Loucy (cell line): ENCODE results near the gene CAMSAP1.

Experiments
- H2AFZ ChIP-seq: fragments of 200-600 bp; sonication (generic); 2 replicates; pipeline ENCODE4 v1.6.0; 2016; ENCODE audit warnings: antibody characterized with exemption, mild to moderate bottlenecking, low read length, moderate library complexity
- H3F3A ChIP-seq: fragments of 200-600 bp; 2 replicates; pipeline ENCODE4 v1.6.0; 2016; ENCODE audit warnings: antibody characterized with exemption, low read depth, mild to moderate bottlenecking
- H3K27me3 ChIP-seq: fragments of 200-600 bp; sonication (generic); 2 replicates; pipeline ENCODE4 v1.6.1; 2014; ENCODE audit warnings: low read length, mild to moderate bottlenecking; ENCODE audit not compliant: insufficient read depth, poor library complexity, severe bottlenecking
- H3K36me3 ChIP-seq: fragments of 200-600 bp; sonication (generic); 2 replicates; pipeline ENCODE4 v1.6.1; 2016; ENCODE audit warnings: low read length; ENCODE audit not compliant: insufficient read depth
- H3K4me1 ChIP-seq: fragments of 200-600 bp; sonication (generic); 2 replicates; pipeline ENCODE4 v1.5.1; 2014; ENCODE audit warnings: low read length, mild to moderate bottlenecking; ENCODE audit not compliant: insufficient read depth, poor library complexity, severe bottlenecking
- H3K4me2 ChIP-seq: fragments of 200-600 bp; sonication (generic); 2 replicates; pipeline ENCODE4 v1.6.0; 2014; ENCODE audit warnings: antibody characterized with exemption, low read length, low read depth, mild to moderate bottlenecking; ENCODE audit not compliant: poor library complexity, severe bottlenecking
- H3K4me3 ChIP-seq: fragments of 200-600 bp; sonication (generic); 2 replicates; pipeline ENCODE4 v1.5.1; 2014; ENCODE audit warnings: low read length, mild to moderate bottlenecking, mixed read lengths; ENCODE audit not compliant: poor library complexity, severe bottlenecking
- H3K79me2 ChIP-seq: fragments of 200-600 bp; sonication (generic); 2 replicates; pipeline ENCODE4 v1.6.1; 2014; ENCODE audit warnings: low read length; ENCODE audit not compliant: insufficient read depth
- H3K9ac ChIP-seq: fragments of 200-600 bp; sonication (generic); 2 replicates; pipeline ENCODE4 v1.6.0; 2014; ENCODE audit warnings: mild to moderate bottlenecking, low read depth, low read length, moderate library complexity; ENCODE audit not compliant: poor library complexity, severe bottlenecking
- H3K9me2 ChIP-seq: fragments of 200-600 bp; sonication (generic); replicated peaks from 2 replicates; pipeline ENCODE4 v1.6.1; 2016; ENCODE audit warnings: low read depth, low read length, mixed read lengths
- H3K9me3 ChIP-seq: fragments of 200-600 bp; sonication (generic); 2 replicates; pipeline ENCODE4 v1.6.1; 2014; ENCODE audit warnings: mild to moderate bottlenecking, antibody characterized with exemption, low read length, low read depth; ENCODE audit not compliant: insufficient read depth
- H4K20me1 ChIP-seq: fragments of 200-600 bp; sonication (generic); 2 replicates; pipeline ENCODE4 v1.6.0; 2014; ENCODE audit warnings: antibody characterized with exemption, low read length, mild to moderate bottlenecking; ENCODE audit not compliant: insufficient read depth, poor library complexity, severe bottlenecking
- EZH2phosphoT487 ChIP-seq: fragments of 200-600 bp; IDR thresholded peaks from 2 replicates; pipeline ENCODE4 v1.6.1; 2018; ENCODE audit warnings: antibody characterized with exemption, mild to moderate bottlenecking, moderate library complexity, borderline replicate concordance
- TF ChIP-seq, protein P1 (sequence below): fragments of 200-600 bp; sonication (generic); conservative IDR thresholded peaks from 2 replicates; pipeline ENCODE4 v1.5.1; 2014; ENCODE audit warnings: mild to moderate bottlenecking, antibody characterized with exemption, low read length

Gene CAMSAP1

DNA sequence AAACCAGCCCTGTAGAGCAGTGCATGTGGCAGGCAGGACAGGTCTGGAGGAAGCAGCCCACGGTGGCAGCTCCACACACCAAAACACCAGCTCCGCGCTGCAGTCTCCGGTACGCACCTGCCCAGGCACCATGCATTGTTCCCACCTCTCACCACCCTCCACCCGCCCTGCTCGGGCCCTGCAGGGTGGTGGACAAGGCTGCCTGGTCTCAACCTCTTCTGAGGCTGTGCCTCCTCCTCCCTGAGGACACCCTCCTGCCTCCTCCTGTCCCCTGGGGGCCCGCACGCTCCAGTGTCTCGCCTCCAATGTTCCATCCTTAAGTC is 109.1 kb downstream of the CAMSAP1 start:
- H4K20me1 ChIP-seq: no peaks in the 10 kb centered on the region
- TF ChIP-seq, protein P1, sequence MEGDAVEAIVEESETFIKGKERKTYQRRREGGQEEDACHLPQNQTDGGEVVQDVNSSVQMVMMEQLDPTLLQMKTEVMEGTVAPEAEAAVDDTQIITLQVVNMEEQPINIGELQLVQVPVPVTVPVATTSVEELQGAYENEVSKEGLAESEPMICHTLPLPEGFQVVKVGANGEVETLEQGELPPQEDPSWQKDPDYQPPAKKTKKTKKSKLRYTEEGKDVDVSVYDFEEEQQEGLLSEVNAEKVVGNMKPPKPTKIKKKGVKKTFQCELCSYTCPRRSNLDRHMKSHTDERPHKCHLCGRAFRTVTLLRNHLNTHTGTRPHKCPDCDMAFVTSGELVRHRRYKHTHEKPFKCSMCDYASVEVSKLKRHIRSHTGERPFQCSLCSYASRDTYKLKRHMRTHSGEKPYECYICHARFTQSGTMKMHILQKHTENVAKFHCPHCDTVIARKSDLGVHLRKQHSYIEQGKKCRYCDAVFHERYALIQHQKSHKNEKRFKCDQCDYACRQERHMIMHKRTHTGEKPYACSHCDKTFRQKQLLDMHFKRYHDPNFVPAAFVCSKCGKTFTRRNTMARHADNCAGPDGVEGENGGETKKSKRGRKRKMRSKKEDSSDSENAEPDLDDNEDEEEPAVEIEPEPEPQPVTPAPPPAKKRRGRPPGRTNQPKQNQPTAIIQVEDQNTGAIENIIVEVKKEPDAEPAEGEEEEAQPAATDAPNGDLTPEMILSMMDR: no peak
- TF ChIP-seq EZH2phosphoT487: no peak
- H3K4me2 ChIP-seq: no peak overlapping the region
- no peak overlapping the region for H2AFZ ChIP-seq
- H3K4me3 ChIP-seq: no peak overlapping the region
- H3K36me3 ChIP-seq: no peaks in the 10 kb centered on the region
- H3K79me2 ChIP-seq: no peaks in the 10 kb centered on the region
- H3K27me3 ChIP-seq: no peaks in the 10 kb centered on the region
- H3K9me3 ChIP-seq: no peaks in the 10 kb centered on the region
- H3F3A ChIP-seq: no peaks in the 10 kb centered on the region
- peaks cover 3% of the 10 kb centered on the region for H3K4me1 ChIP-seq
- H3K9ac ChIP-seq: no peak overlapping the region
- no peaks in the 10 kb centered on the region for H3K9me2 ChIP-seq

DNA sequence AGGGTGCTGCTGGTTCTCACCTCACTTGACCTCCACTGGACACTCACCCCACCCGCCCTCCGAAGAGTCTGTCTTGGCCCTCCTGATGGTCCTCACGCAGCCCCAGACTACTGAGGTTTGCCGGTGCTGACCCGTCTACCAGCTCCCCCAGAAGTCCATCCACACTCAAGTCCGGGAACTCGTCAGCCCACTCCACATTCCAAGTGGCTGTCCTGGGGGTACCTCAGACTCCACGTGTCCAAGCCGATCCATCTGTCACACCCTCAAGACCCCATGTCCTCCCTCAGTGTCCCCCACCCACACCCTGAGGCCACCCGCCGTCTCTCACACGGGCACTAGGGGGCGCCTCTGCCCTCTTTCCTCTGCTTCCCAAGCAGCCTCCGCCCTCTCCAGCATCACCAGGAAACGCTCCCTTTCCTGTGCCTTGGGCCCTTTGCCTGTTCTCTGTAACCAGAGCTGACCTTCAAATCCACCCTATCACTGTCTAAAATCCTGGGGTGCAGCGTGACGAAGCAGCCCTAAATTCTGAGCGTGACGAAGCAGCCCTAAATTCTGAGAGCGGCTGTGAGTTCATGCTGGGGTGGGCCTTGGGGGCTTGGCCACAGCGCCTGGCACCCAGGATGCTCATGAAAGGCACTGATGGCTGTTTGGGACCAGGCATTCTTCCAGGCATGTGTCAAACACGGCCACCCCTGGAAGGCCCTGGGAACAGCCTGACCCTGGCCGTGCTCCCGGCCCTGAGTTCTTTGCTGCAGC is 109.7 kb downstream of the CAMSAP1 start:
- H3K27me3 ChIP-seq: no peaks in the 10 kb centered on the region
- H3K9me3 ChIP-seq: no peaks in the 10 kb centered on the region
- H4K20me1 ChIP-seq: no peaks in the 10 kb centered on the region
- H3K9ac ChIP-seq: no peak overlapping the region
- H3K4me1 ChIP-seq: peaks cover 3% of the 10 kb centered on the region
- TF ChIP-seq, protein P1: peak; percentile 92
- no peak for TF ChIP-seq EZH2phosphoT487
- H3K4me3 ChIP-seq: no peak overlapping the region
- H3K36me3 ChIP-seq: no peaks in the 10 kb centered on the region
- H3F3A ChIP-seq: no peaks in the 10 kb centered on the region
- no peaks in the 10 kb centered on the region for H3K9me2 ChIP-seq
- no peak overlapping the region for H3K4me2 ChIP-seq
- H3K79me2 ChIP-seq: no peaks in the 10 kb centered on the region
- H2AFZ ChIP-seq: no peak overlapping the region

DNA sequence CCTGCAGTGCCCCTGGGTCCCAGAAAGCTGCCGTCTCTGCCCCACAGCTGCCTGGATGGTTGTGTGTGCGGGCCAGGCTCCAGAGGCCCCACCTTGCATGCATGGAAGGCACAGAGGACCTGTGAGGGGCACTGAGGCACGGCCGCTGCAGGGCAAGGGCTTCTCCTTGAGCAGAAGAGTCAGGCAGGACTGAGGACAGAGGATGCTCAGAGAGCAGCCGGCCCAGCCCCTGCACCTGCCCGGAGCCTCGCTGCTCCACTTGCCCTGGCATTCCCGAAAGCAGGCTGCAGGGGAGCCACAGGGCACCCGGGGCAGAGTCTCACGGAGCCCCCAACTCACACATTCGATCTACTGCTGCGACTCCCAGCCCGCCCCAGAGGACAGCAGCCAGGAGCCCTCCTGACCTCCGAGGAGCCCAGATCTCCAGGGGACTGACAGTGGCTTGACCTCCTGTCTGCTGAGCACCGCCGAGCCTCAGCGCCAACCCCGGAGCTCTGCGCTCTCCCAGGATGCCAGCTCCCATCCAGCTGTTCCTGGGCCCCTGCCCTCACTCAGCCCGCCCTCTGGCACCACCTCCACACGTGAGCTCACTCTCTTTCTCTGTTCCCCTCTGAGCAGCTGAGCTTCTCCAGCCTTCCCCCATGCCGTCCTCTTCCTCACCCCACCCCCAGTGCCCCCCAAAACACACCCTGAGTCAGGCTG is 110.4 kb downstream of the CAMSAP1 start:
- H3K36me3 ChIP-seq: no peaks in the 10 kb centered on the region
- no peaks in the 10 kb centered on the region for H3K9me3 ChIP-seq
- H3K9ac ChIP-seq: no peak overlapping the region
- H3K27me3 ChIP-seq: no peaks in the 10 kb centered on the region
- no peaks in the 10 kb centered on the region for H3K79me2 ChIP-seq
- H2AFZ ChIP-seq: no peak overlapping the region
- no peaks in the 10 kb centered on the region for H3F3A ChIP-seq
- TF ChIP-seq EZH2phosphoT487: no peak
- TF ChIP-seq, protein P1: no peak
- no peaks in the 10 kb centered on the region for H4K20me1 ChIP-seq
- peaks cover 3% of the 10 kb centered on the region for H3K4me1 ChIP-seq
- H3K4me2 ChIP-seq: no peak overlapping the region
- H3K9me2 ChIP-seq: no peaks in the 10 kb centered on the region
- H3K4me3 ChIP-seq: no peak overlapping the region
